Lower leg skin (tissue), 4 donors: Measurements from ENCODE around the gene TMEM140. TPM values are rescaled to one million over a fixed set of nuclear protein-coding genes. Genes with fewer than 3 reads are reported as not detected.
A peak's percentile ranks its signal among the peaks of the same experiment; 100 is the strongest.

Experiments
- DNase-seq, 2 donors: peaks; one replicate each; pipeline ENCODE4 v3.0.0-alpha.2; 2019; ENCODE audit warnings: low spot score in 2 of 2
- H3K4me3 ChIP-seq: fragments of 200-600 bp; sonication (generic); 2 replicates; pipeline ENCODE4 v1.5.1; 2017; ENCODE audit warnings: mild to moderate bottlenecking, low read depth; ENCODE audit not compliant: poor library complexity, severe bottlenecking
- POLR2A ChIP-seq, 2 donors: fragments of 450-650 bp; IDR thresholded peaks; one replicate each; pipeline ENCODE4 v1.6.1; 2016 to 2017; ENCODE audit warnings: antibody characterized with exemption in 2 of 2, mild to moderate bottlenecking in 1 of 2, moderate library complexity in 1 of 2
- whole genome bisulfite sequencing, 2 donors: methylation state at CpG; one replicate each; pipeline ENCODE4 v1.1.5; 2018; 5-methylcytosine and 5-hydroxymethylcytosine counted together
- intact Hi-C: fragments of 100-400 bp; cut with DNase I; formaldehyde crosslinking; loops from one replicate; pipeline ENCODE4 v1.15.0; 2023; ENCODE audit warnings: low total_unique reads
- total RNA-seq, 4 donors: library from RNA; depleted of rRNA; stranded (reverse); fragments of >200 nt; gene quantifications; one replicate each; pipeline ENCODE4 v1.1.0, GENCODE V29; 2016
- TF ChIP-seq, protein P1 (sequence below), 3 donors: fragments of 450-650 bp; IDR thresholded peaks; one replicate each; pipeline ENCODE4 v1.5.1; 2016; ENCODE audit warnings: antibody characterized with exemption in 3 of 3, mild to moderate bottlenecking in 3 of 3, moderate library complexity in 2 of 3

Gene TMEM140
- total RNA-seq, 4 donors from 2014 or later = 4.3 to 8.6 (median 7.9) TPM

DNA sequence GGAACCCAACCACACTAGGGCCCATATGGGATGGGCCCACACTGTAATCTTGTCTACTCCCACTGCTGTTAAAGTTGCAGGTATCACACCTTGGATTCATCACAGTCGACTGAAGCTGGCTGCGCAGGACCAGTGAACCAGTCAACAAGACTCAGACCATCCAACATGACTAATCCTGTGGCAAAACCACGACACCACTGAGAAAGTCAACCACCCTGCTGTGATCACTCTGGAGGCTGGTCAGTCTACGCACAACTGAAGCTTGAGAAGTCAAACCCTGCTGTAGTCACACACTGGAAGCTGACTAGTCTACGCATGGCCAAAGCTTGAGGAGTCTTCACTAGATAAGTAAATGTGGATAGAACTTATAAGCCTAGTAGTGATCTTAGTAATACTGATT is 32.2 kb downstream of the TMEM140 start:
- no peak overlapping the region for H3K4me3 ChIP-seq
- DNase-seq = peak in 1 of 2 donors; percentile 34
- TF ChIP-seq, protein P1, sequence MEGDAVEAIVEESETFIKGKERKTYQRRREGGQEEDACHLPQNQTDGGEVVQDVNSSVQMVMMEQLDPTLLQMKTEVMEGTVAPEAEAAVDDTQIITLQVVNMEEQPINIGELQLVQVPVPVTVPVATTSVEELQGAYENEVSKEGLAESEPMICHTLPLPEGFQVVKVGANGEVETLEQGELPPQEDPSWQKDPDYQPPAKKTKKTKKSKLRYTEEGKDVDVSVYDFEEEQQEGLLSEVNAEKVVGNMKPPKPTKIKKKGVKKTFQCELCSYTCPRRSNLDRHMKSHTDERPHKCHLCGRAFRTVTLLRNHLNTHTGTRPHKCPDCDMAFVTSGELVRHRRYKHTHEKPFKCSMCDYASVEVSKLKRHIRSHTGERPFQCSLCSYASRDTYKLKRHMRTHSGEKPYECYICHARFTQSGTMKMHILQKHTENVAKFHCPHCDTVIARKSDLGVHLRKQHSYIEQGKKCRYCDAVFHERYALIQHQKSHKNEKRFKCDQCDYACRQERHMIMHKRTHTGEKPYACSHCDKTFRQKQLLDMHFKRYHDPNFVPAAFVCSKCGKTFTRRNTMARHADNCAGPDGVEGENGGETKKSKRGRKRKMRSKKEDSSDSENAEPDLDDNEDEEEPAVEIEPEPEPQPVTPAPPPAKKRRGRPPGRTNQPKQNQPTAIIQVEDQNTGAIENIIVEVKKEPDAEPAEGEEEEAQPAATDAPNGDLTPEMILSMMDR (IDR thresholded peaks at IDR 0.05) = no peak
- no peak for TF ChIP-seq POLR2A (IDR thresholded peaks at IDR 0.05)
- intact Hi-C loops = no loop called here
- 100% methylated on average over 5 of the region's 5 CpGs for WGBS, 2 donors

DNA sequence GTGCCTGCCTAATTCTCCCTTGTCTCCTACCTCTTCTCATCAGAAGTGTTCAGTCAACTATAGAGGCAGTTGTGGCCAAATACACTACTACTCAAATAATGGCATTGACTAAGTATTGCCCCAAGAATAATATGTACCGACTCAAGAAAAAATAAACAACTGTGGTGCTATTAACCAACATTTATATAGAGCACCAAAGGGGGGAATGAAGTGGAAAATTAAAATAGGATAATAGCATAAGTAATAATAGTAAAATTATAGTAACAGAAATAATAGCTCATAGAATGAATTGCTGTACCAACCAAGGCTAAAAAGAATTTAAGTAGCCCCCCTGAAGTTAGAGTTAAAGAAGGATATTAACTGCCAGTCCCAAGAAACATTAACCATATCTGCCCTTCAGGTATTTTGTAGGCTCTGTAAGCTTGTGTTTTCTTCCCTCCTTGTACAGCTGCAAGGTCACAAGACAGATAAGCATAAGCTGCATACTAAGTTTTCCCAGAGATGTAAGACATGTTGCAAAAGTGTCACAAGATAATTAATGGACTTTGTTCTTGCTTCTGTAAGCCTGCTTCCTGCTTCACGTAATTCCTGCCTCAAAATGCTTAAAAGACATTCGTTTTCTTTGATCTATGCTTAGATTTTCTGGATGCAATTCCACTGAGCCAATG is 33.5 kb downstream of the TMEM140 start:
- TF ChIP-seq, protein P1 (IDR thresholded peaks at IDR 0.05) = no peak
- no peak for TF ChIP-seq POLR2A (IDR thresholded peaks at IDR 0.05)
- 87 to 93% methylated on average over 3 of the region's 3 CpGs for WGBS, 2 donors
- DNase-seq = no peak
- H3K4me3 ChIP-seq = no peak overlapping the region
- intact Hi-C loops = no loop called here

DNA sequence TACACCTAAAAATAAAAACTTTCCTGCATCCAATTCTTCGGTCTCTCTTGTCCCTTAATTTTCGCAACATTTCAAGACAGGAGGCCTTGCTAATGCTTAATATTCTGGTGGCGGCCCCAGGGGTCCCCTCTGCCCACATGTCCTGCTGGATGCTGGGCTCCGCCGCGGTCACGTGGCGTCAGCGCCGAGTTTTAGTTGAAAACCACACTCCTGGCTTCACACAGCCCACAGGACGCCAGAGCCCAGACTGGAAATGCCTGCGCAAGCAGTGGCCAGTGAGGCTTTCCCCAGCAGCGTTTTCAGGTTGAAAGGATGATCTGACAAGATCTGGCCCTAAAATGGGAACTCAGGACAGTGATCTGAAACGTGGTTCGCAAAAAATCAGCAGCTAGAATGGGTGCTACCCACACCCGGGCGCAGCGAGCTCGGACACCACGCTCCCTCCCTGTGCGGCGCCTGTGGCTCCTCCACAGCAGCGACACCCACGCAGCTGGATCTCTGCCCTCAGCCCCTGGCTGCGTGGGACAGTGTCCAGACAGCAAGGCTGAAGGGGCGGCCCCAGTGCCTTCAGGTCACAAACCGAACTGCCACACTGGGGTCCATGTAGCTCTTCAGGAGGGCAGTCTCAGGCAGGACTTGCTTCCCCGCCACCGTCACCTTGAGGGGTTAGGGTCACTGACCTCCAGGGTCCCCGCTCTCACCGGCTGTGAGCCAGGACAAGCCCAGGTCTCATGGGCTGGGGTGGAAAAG is 34.2 kb downstream of the TMEM140 start:
- intact Hi-C loops = no loop called here
- TF ChIP-seq, protein P1 (IDR thresholded peaks at IDR 0.05) = no peak
- TF ChIP-seq POLR2A (IDR thresholded peaks at IDR 0.05) = no peak
- H3K4me3 ChIP-seq = no peak overlapping the region
- peak in 1 of 2 donors; percentile 74 for DNase-seq
- 95 to 98% methylated on average over 28 to 31 of the region's 31 CpGs for WGBS, 2 donors

DNA sequence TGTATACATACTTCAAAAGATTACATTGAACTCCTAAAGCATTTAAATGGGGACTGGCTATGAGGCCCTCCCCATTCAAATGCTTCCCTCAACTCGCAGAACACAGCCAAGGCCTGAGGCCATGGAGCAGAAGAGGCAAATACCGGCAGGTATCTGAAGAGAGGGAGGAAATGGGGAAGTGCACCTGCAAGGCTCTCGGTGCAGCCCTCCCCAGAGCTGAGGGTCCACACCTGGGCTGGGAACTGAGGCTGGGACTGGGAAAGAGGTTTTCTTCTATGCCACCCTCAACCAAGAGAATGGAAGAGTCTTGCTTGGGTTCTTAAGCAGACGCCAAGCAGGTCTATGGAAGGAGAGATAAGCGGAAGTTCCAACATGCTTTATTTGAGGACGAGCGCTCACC is 35.6 kb downstream of the TMEM140 start:
- peak in 1 of 2 donors; percentile 29 for DNase-seq
- intact Hi-C loops = no loop called here
- no peak overlapping the region for H3K4me3 ChIP-seq
- WGBS, 2 donors = 88 to 92% methylated on average over 7 of the region's 7 CpGs
- TF ChIP-seq, protein P1 (IDR thresholded peaks at IDR 0.05) = no peak
- TF ChIP-seq POLR2A (IDR thresholded peaks at IDR 0.05) = no peak

DNA sequence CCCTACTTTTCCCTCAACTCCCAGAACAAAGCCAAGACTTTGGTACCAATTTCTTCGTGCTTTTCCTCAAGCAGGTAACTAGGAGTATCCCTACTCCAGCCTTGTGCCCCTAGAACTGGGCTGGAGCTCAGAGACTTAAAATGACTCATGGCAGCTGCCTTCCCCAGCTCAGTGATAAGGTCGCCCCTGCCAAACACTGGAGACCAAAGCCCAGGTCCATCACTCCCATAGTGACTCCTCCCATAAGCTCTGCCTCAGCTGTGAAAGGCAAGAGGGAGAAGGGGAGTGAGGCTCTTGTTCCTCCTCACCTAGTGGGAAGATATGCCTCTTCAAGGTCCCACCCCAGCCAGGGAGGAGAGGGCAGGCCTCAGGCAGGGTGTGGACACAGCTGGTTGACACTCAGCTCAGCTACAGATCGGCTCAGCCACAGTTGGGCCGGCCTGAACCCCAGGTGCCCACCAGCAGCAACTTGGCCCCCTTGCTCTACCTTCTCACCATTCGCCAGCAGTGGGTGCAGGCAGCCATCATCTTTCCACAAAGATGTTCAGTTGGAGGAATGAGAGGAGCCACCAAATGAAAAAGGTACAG is 36.5 kb downstream of the TMEM140 start:
- WGBS, 2 donors = 90 to 97% methylated on average over 5 of the region's 5 CpGs
- H3K4me3 ChIP-seq = no peak overlapping the region
- intact Hi-C loops = no loop called here
- TF ChIP-seq, protein P1 (IDR thresholded peaks at IDR 0.05) = no peak
- TF ChIP-seq POLR2A (IDR thresholded peaks at IDR 0.05) = no peak
- peak in 1 of 2 donors; percentile 77 for DNase-seq
